OCI-LY3 (cell line): ENCODE results near the gene CPT1B.

Experiments used
- H2AFZ ChIP-seq: fragments of 200-600, 300-600 bp; shearing (Covaris generic); 2 replicates; pipeline ENCODE4 v1.6.0; 2014; ENCODE audit warnings: antibody characterized with exemption, low read depth, low read length
- H3K27ac ChIP-seq: fragments of 200-600, 300-600 bp; sonication (generic); 2 replicates; pipeline ENCODE4 v1.5.1; 2014; ENCODE audit warnings: mild to moderate bottlenecking, low read length, moderate library complexity, mixed read lengths
- H3K27me3 ChIP-seq: fragments of 200-600, 300-600 bp; sonication (generic); 2 replicates; pipeline ENCODE4 v1.6.1; 2014; ENCODE audit warnings: low read depth, low read length, mixed read lengths
- H3K36me3 ChIP-seq: fragments of 200-600, 300-600 bp; sonication (generic); replicated peaks from 2 replicates; pipeline ENCODE3; 2014; ENCODE audit warnings: low read depth, low read length, mixed read lengths
- H3K4me1 ChIP-seq: fragments of 300-600, 200-600 bp; sonication (generic); 2 replicates; pipeline ENCODE4 v1.6.1; 2014; ENCODE audit warnings: low read length, mixed read lengths
- H3K4me2 ChIP-seq: fragments of 200-600, 300-600 bp; sonication (generic); 2 replicates; pipeline ENCODE4 v1.6.1; 2014; ENCODE audit warnings: low read length, mixed read lengths
- H3K4me3 ChIP-seq: fragments of 300-600, 200-600 bp; sonication (generic); 2 replicates; pipeline ENCODE4 v1.5.1; 2014; ENCODE audit warnings: antibody characterized with exemption, mild to moderate bottlenecking, low read length, moderate library complexity
- H3K79me2 ChIP-seq: fragments of 300-600, 200-600 bp; shearing (Covaris generic); 2 replicates; pipeline ENCODE4 v1.6.1; 2014; ENCODE audit warnings: mild to moderate bottlenecking, low read length, mixed read lengths
- H3K9ac ChIP-seq: fragments of 300-600, 200-600 bp; shearing (Covaris generic); 2 replicates; pipeline ENCODE4 v1.6.0; 2014; ENCODE audit warnings: mild to moderate bottlenecking, low read length, moderate library complexity
- H3K9me3 ChIP-seq: fragments of 200-600, 300-600 bp; shearing (Covaris generic); 2 replicates; pipeline ENCODE4 v1.6.1; 2014; ENCODE audit warnings: low read length, mixed read lengths; ENCODE audit not compliant: insufficient read depth
- H4K20me1 ChIP-seq: fragments of 200-600, 300-600 bp; sonication (generic); 2 replicates; pipeline ENCODE4 v1.6.1; 2016; ENCODE audit warnings: low read length, mixed read lengths; ENCODE audit not compliant: insufficient read depth
- CTCF ChIP-seq: fragments of 200-600, 300-600 bp; sonication (generic); IDR thresholded peaks from 2 replicates; pipeline ENCODE4 v1.5.1; 2014; ENCODE audit warnings: antibody characterized with exemption, low read length, low read depth
- EZH2phosphoT487 ChIP-seq: fragments of 200-600 bp; shearing (Covaris generic); IDR thresholded peaks from 2 replicates; pipeline ENCODE4 v1.6.1; 2018; ENCODE audit warnings: antibody characterized with exemption, mixed run types, low read depth

The CPT1B gene

GRCh38 chr22:50528682-50529415 is 49.4 kb downstream of the CPT1B start:
- H3K27me3 ChIP-seq, result no peaks in the 10 kb centered on the region
- H3K9ac ChIP-seq, result no peak overlapping the region
- H3K36me3 ChIP-seq, result peaks cover 4% of the 10 kb centered on the region
- no peak overlapping the region for H2AFZ ChIP-seq
- no peak overlapping the region for H3K4me2 ChIP-seq
- peaks cover 19% of the 10 kb centered on the region for H3K79me2 ChIP-seq
- peaks cover 31% of the 10 kb centered on the region for H3K4me1 ChIP-seq
- peaks cover 6% of the 10 kb centered on the region; the same call in 1 of the 2 replicates for H4K20me1 ChIP-seq
- no peak overlapping the region for H3K27ac ChIP-seq
- TF ChIP-seq EZH2phosphoT487, result no peak
- TF ChIP-seq CTCF, result no peak
- H3K4me3 ChIP-seq, result no peak overlapping the region
- H3K9me3 ChIP-seq, result no peaks in the 10 kb centered on the region

- no peak overlapping the region for H2AFZ ChIP-seq
- no peak overlapping the region for H3K27ac ChIP-seq
- TF ChIP-seq CTCF (no peak), EZH2phosphoT487 (no peak)
- peaks cover 4% of the 10 kb centered on the region for H3K36me3 ChIP-seq
- peak overlapping the region; percentile 84 for H3K4me3 ChIP-seq
- no peak overlapping the region for H3K9ac ChIP-seq
- H3K79me2 ChIP-seq, result peaks cover 22% of the 10 kb centered on the region
- peaks cover 6% of the 10 kb centered on the region; the same call in 1 of the 2 replicates for H4K20me1 ChIP-seq
- no peaks in the 10 kb centered on the region for H3K27me3 ChIP-seq
- H3K9me3 ChIP-seq, result no peaks in the 10 kb centered on the region
- peaks cover 24% of the 10 kb centered on the region for H3K4me1 ChIP-seq
- H3K4me2 ChIP-seq, result peak overlapping the region; percentile 93
These were observed 50.1 kb downstream of the CPT1B start for GRCh38 chr22:50527921-50528681.

GRCh38 chr22:50526834-50527801 is 51.1 kb downstream of the CPT1B start:
- H3K27me3 ChIP-seq, result no peaks in the 10 kb centered on the region
- peaks cover 6% of the 10 kb centered on the region; the same call in 1 of the 2 replicates for H4K20me1 ChIP-seq
- H3K4me3 ChIP-seq, result peak overlapping the region; percentile 84
- H3K4me2 ChIP-seq, result peak overlapping the region; percentile 93
- peaks cover 17% of the 10 kb centered on the region for H3K4me1 ChIP-seq
- peak overlapping the region; percentile 93 for H3K27ac ChIP-seq
- peak overlapping the region; percentile 92 for H3K9ac ChIP-seq
- peaks cover 22% of the 10 kb centered on the region for H3K79me2 ChIP-seq
- H3K36me3 ChIP-seq, result peaks cover 4% of the 10 kb centered on the region
- H3K9me3 ChIP-seq, result no peaks in the 10 kb centered on the region
- no peak for TF ChIP-seq CTCF
- TF ChIP-seq EZH2phosphoT487, result no peak
- H2AFZ ChIP-seq, result no peak overlapping the region
